HG03565 (cell line): ENCODE measurements around the gene STX7.
A peak's percentile ranks its signal among the peaks of the same experiment; 100 is the strongest.

Source experiments
- ATAC-seq: cut with Tn5 transposase; IDR thresholded peaks from one replicate; pipeline ENCODE4 v1.9.1; 2021; ENCODE audit warnings: mild to moderate bottlenecking, moderate library complexity; ENCODE audit not compliant: unreplicated experiment

STX7 gene

GRCh38 chr6:132478266-132478665 lies 34.6 kb downstream of the STX7 start:
- no peak for ATAC-seq

GRCh38 chr6:132476688-132477087 lies 36.2 kb downstream of the STX7 start:
- ATAC-seq: no peak

GRCh38 chr6:132475925-132476324 lies 37.0 kb downstream of the STX7 start:
- no peak for ATAC-seq

GRCh38 chr6:132471787-132472186 lies 41.1 kb downstream of the STX7 start:
- ATAC-seq: no peak

- ATAC-seq: no peak
Measured at GRCh38 chr6:132466952-132467351, 46.0 kb downstream of the STX7 start.

- ATAC-seq: peak; percentile 91
Measured at GRCh38 chr6:132465530-132466485, 47.1 kb downstream of the STX7 start.

- no peak for ATAC-seq
Measured at GRCh38 chr6:132464538-132465256, 48.2 kb downstream of the STX7 start.

GRCh38 chr6:132461958-132462357 lies 51.0 kb downstream of the STX7 start:
- no peak for ATAC-seq

GRCh38 chr6:132459605-132459952 lies 53.3 kb downstream of the STX7 start:
- no peak for ATAC-seq

GRCh38 chr6:132458887-132459604 lies 53.9 kb downstream of the STX7 start:
- ATAC-seq: no peak

GRCh38 chr6:132456700-132457143 lies 56.2 kb downstream of the STX7 start:
- ATAC-seq: peak; percentile 95

GRCh38 chr6:132446855-132447241 lies 66.1 kb downstream of the STX7 start:
- no peak for ATAC-seq

GRCh38 chr6:132446141-132446854 lies 66.6 kb downstream of the STX7 start:
- ATAC-seq: no peak

GRCh38 chr6:132445201-132445951 lies 67.5 kb downstream of the STX7 start:
- ATAC-seq: no peak

- ATAC-seq: no peak
Measured at GRCh38 chr6:132443206-132443605, 69.7 kb downstream of the STX7 start.

- ATAC-seq: no peak
Measured at GRCh38 chr6:132430110-132430509, 82.8 kb downstream of the STX7 start.

GRCh38 chr6:132425176-132425575 lies 87.7 kb downstream of the STX7 start:
- no peak for ATAC-seq

- no peak for ATAC-seq
Measured at GRCh38 chr6:132423839-132424238, 89.1 kb downstream of the STX7 start.

GRCh38 chr6:132418235-132418965 lies 94.5 kb downstream of the STX7 start:
- no peak for ATAC-seq
